Smooth muscle cell (in vitro differentiated cells): Measurements from ENCODE around the gene STC2. TPM values are rescaled to one million over a fixed set of nuclear protein-coding genes. Genes with fewer than 3 reads are reported as not detected.

Source experiments
- DNase-seq: peaks from one replicate; lab custom pipeline; 2025; ENCODE audit not compliant: unreplicated experiment; lab: John Stamatoyannopoulos, UW
- H2AFZ ChIP-seq: fragments of 200-600 bp; sonication (generic); 2 replicates; pipeline ENCODE4 v1.6.0; 2016; ENCODE audit warnings: antibody characterized with exemption, low read depth, mild to moderate bottlenecking
- H3F3A ChIP-seq: fragments of 200-600 bp; sonication (generic); 2 replicates; pipeline ENCODE4 v1.6.0; 2017; ENCODE audit warnings: antibody characterized with exemption, low read depth
- H3K27ac ChIP-seq: fragments of 200-600 bp; sonication (generic); 2 replicates; pipeline ENCODE4 v1.5.1; 2016; ENCODE audit warnings: low read depth, mild to moderate bottlenecking
- H3K27me3 ChIP-seq: fragments of 200-600 bp; sonication (generic); 2 replicates; pipeline ENCODE4 v1.6.1; 2016; ENCODE audit warnings: low read depth, mild to moderate bottlenecking
- H3K36me3 ChIP-seq: fragments of 200-600 bp; sonication (generic); 2 replicates; pipeline ENCODE4 v1.5.1; 2016; ENCODE audit warnings: low read depth
- H3K4me1 ChIP-seq: fragments of 200-600 bp; sonication (generic); 2 replicates; pipeline ENCODE4 v1.5.1; 2016; ENCODE audit warnings: low read depth
- H3K4me2 ChIP-seq: fragments of 200-600 bp; sonication (generic); 2 replicates; pipeline ENCODE4 v1.6.0; 2016; ENCODE audit warnings: mild to moderate bottlenecking
- H3K4me3 ChIP-seq: fragments of 200-600 bp; sonication (generic); 2 replicates; pipeline ENCODE4 v1.5.1; 2016; ENCODE audit warnings: mild to moderate bottlenecking
- H3K79me2 ChIP-seq: fragments of 200-600 bp; sonication (generic); 2 replicates; pipeline ENCODE4 v1.6.0; 2016; ENCODE audit warnings: low read depth, mild to moderate bottlenecking
- H3K9ac ChIP-seq: fragments of 200-600 bp; sonication (generic); 2 replicates; pipeline ENCODE4 v1.6.0; 2016; ENCODE audit warnings: low read depth
- H3K9me3 ChIP-seq: fragments of 200-600 bp; sonication (generic); replicated peaks from 2 replicates; pipeline ENCODE4 v1.5.1; 2016; ENCODE audit warnings: low read depth
- H4K20me1 ChIP-seq: fragments of 200-600 bp; sonication (generic); 2 replicates; pipeline ENCODE4 v1.6.0; 2016; ENCODE audit warnings: low read depth
- CTCF ChIP-seq: fragments of 200-600 bp; sonication (generic); IDR thresholded peaks from 2 replicates; pipeline ENCODE4 v1.5.1; 2017; ENCODE audit warnings: borderline replicate concordance, mild to moderate bottlenecking, antibody characterized with exemption; ENCODE audit not compliant: insufficient read depth, poor library complexity, severe bottlenecking
- WGBS: methylation state at CpG from one replicate; pipeline ENCODE4 v1.1.7; 2016; ENCODE audit warnings: low lambda C conversion rate; 5-methylcytosine and 5-hydroxymethylcytosine counted together
- polyA plus RNA-seq: library from polyadenylated mRNA; unstranded; fragments of >200 nt; fragmentation: Nextera tagmentation; extraction: Ambion mirVana; gene quantifications from 2 replicates; pipeline ENCODE4 v1.2.1, GENCODE V29; 2016
- total RNA-seq: library from RNA; depleted of rRNA; stranded (reverse); fragments of >200 nt; gene quantifications from 2 replicates; pipeline ENCODE4 v1.2.3, GENCODE V29; 2014

STC2 gene
- total and polyA plus RNA-seq, 2 experiments from 2014 or later: 54.3 to 75.4 TPM

- Histone ChIP-seq H3K4me2 (no peak overlapping the region), H3F3A (peaks cover 7% of the 10 kb centered on the region), H3K4me1 (peaks cover 44% of the 10 kb centered on the region), H3K79me2 (no peaks in the 10 kb centered on the region), H3K27me3 (no peaks in the 10 kb centered on the region), H3K9ac (no peak overlapping the region), H3K9me3 (no peaks in the 10 kb centered on the region), H2AFZ (no peak overlapping the region), H3K4me3 (no peak overlapping the region), H3K27ac (no peak overlapping the region), H4K20me1 (no peaks in the 10 kb centered on the region), H3K36me3 (no peaks in the 10 kb centered on the region)
- 100% methylated on average over 1 of the region's 1 CpG for WGBS
- no peak for DNase-seq
- TF ChIP-seq CTCF: no peak
These were observed 32.4 kb downstream of the STC2 start for GRCh38 chr5:173295796-173296195.

GRCh38 chr5:173294673-173295320, 33.4 kb downstream of the STC2 start:
- 32% methylated on average over 10 of the region's 10 CpGs for WGBS
- no peak overlapping the region for H3K4me3 ChIP-seq

GRCh38 chr5:173293817-173294672, 34.2 kb downstream of the STC2 start:
- H3K4me3 ChIP-seq: no peak overlapping the region
- 20% methylated on average over 37 of the region's 37 CpGs for WGBS
- TF ChIP-seq CTCF: peak; percentile 85

More at GRCh38 chr5:173294673-173295320, 33.4 kb downstream of the STC2 start:
- Histone ChIP-seq H3F3A (peaks cover 11% of the 10 kb centered on the region), H3K27me3 (no peaks in the 10 kb centered on the region), H2AFZ (peak overlapping the region; percentile 92), H3K36me3 (no peaks in the 10 kb centered on the region), H3K9me3 (no peaks in the 10 kb centered on the region), H3K9ac (no peak overlapping the region), H3K4me2 (peak overlapping the region; percentile 83), H3K79me2 (no peaks in the 10 kb centered on the region), H3K4me1 (peaks cover 50% of the 10 kb centered on the region), H3K27ac (no peak overlapping the region), H4K20me1 (no peaks in the 10 kb centered on the region)
- TF ChIP-seq CTCF: no peak
- no peak for DNase-seq

More at GRCh38 chr5:173293817-173294672, 34.2 kb downstream of the STC2 start:
- H4K20me1 ChIP-seq: no peaks in the 10 kb centered on the region
- peak; percentile 50 for DNase-seq
- H3K79me2 ChIP-seq: no peaks in the 10 kb centered on the region
- H3K9ac ChIP-seq: no peak overlapping the region
- peaks cover 50% of the 10 kb centered on the region for H3K4me1 ChIP-seq
- peaks cover 11% of the 10 kb centered on the region for H3F3A ChIP-seq
- no peaks in the 10 kb centered on the region for H3K27me3 ChIP-seq
- peak overlapping the region; percentile 92 for H2AFZ ChIP-seq
- H3K9me3 ChIP-seq: no peaks in the 10 kb centered on the region
- no peaks in the 10 kb centered on the region for H3K36me3 ChIP-seq
- no peak overlapping the region for H3K27ac ChIP-seq
- H3K4me2 ChIP-seq: peak overlapping the region; percentile 83
